Activated naive CD4-positive, alpha-beta T cell treated with anti-CD3 and anti-CD28 coated beads, Interleukin-2, amount 50 U/mL, for 72 hours (primary cell): Measurements from ENCODE around the gene CYS1. TPM values are rescaled to one million over a fixed set of nuclear protein-coding genes. Genes with fewer than 3 reads are reported as not detected.
"Not testable (repeated sequence)": the region's sequence is repeated elsewhere in the genome, so short reads cannot be mapped to it uniquely, and the experiment has no call there.

Source experiments
- ATAC-seq, 2 donors: fragments of 150-1000 bp; cut with Tn5 transposase; 2 replicates each; pipeline ENCODE4 v1.10.0; 2021; ENCODE audit warnings: mild to moderate bottlenecking in 2 of 2, moderate library complexity in 2 of 2
- DNase-seq, 2 donors: peaks; one replicate each; pipeline ENCODE4 v3.0.0; 2021 to 2022; ENCODE audit warnings: low spot score in 2 of 2
- H3K27ac Mint-ChIP-seq, 2 donors: one replicate each; pipeline ENCODE4 v1.8.0; 2022; ENCODE audit warnings: mild to moderate bottlenecking in 2 of 2, mixed read lengths in 2 of 2
- H3K36me3 Mint-ChIP-seq, 2 donors: one replicate each; pipeline ENCODE4 v1.8.0; 2022; ENCODE audit warnings: mixed read lengths in 2 of 2
- H3K9me3 Mint-ChIP-seq, 2 donors: one replicate each; pipeline ENCODE4 v1.8.0; 2022; ENCODE audit warnings: mixed read lengths in 2 of 2
- total RNA-seq, 2 donors: library from RNA; stranded (reverse); gene quantifications; one replicate each; pipeline ENCODE4 v1.2.3, GENCODE V29; 2022

The CYS1 gene
- total RNA-seq, 2 donors from 2014 or later = not detected

DNA sequence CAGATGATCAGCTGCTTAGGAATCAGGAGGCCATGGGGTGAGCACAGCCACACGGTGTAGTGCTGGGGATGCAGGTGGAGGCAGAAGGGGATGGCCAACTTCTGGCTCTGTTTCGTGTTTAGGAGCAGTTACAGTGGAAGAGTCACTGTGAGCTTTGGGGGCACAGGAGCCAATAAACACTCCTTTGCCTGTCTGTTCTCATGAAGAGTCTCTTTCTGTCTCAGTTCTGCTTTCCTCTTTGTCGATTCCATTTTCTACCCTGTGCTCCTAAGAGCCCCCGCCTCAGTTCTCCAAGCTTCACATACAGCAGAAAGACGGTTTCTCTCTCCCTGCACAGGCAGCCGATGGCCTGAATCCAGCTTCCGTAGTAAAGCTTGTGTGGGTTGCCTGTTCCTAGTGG, 21.3 kb upstream of the CYS1 start:
- DNase-seq (no peak), ATAC-seq (no peak)
- peaks cover 2% of the 10 kb centered on the region in 2 donors for H3K36me3 Mint-ChIP-seq
- H3K27ac Mint-ChIP-seq = peak overlapping the region in 1 of 2 donors; percentile 88
- H3K9me3 Mint-ChIP-seq = no peaks in the 10 kb centered on the region

DNA sequence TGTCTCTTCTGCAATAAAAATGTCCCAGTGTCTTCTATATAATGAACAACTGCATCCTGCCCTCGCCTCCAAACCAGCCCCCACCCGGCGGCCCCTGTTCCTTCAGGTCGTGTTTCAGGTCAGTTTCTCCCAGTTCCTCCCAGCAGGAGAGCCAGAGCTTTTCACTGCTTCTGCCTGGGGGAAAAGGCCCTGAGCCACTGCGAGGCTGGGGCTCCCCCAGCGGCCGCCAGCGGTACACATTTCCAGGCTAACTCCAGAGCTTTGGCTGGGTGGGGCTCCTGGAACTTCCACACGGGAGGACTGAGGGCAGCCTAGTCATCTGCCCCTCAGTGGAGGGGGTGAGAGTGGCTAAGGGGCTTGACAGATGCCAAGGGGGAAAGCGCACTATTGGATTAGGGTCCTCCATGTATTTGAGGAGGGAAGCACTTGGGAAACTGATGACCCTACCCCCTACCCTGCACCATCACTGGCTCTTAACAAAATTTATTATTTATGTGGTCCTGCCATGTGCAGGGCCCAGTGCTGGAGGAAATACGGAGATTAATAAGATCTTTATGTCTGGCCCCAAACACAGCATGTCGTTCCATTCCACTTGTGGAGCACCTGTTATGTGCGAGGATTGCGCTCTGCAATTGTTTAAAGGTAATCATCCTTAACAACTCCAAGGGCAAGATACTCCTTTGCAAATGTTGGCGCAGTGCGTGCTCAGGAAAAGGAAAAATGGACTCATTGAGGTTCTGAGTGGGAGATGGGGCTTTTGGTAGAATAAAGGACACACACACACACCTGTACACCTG, 17.3 kb upstream of the CYS1 start:
- H3K27ac Mint-ChIP-seq = no peak overlapping the region
- peaks cover under 1 to 2% of the 10 kb centered on the region in 2 donors for H3K9me3 Mint-ChIP-seq
- ATAC-seq (peak; percentile 71 to 84), DNase-seq (peak in 1 of 2 donors; percentile 37)
- peaks cover 3% of the 10 kb centered on the region in 2 donors for H3K36me3 Mint-ChIP-seq

GRCh38 chr2:10096641-10097040, 16.4 kb upstream of the CYS1 start:
- ATAC-seq (no peak), DNase-seq (no peak)
- no peak overlapping the region for H3K27ac Mint-ChIP-seq
- peaks cover 10 to 11% of the 10 kb centered on the region in 2 donors for H3K36me3 Mint-ChIP-seq
- H3K9me3 Mint-ChIP-seq = peaks cover 7 to 9% of the 10 kb centered on the region in 2 donors

GRCh38 chr2:10095175-10095574, 15.0 kb upstream of the CYS1 start:
- H3K9me3 Mint-ChIP-seq = peaks cover 7 to 9% of the 10 kb centered on the region in 2 donors
- DNase-seq (no peak), ATAC-seq (no peak)
- H3K27ac Mint-ChIP-seq = no peak overlapping the region
- H3K36me3 Mint-ChIP-seq = peaks cover 16% of the 10 kb centered on the region in 2 donors

GRCh38 chr2:10094271-10094814, 14.1 kb upstream of the CYS1 start:
- ATAC-seq (no peak), DNase-seq (no peak)
- H3K36me3 Mint-ChIP-seq = peaks cover 16% of the 10 kb centered on the region in 2 donors
- no peak overlapping the region for H3K27ac Mint-ChIP-seq
- H3K9me3 Mint-ChIP-seq = peaks cover 7 to 9% of the 10 kb centered on the region in 2 donors

- H3K9me3 Mint-ChIP-seq, ATAC-seq, DNase-seq, H3K27ac Mint-ChIP-seq: not testable (repeated sequence)
- H3K36me3 Mint-ChIP-seq = peaks cover 16% of the 10 kb centered on the region in 2 donors
Observed at GRCh38 chr2:10091889-10092244, 11.7 kb upstream of the CYS1 start.

- Mint-ChIP-seq H3K36me3 (peaks cover 16% of the 10 kb centered on the region in 2 donors), H3K27ac (no peak overlapping the region), H3K9me3 (peaks cover 7 to 9% of the 10 kb centered on the region in 2 donors)
- DNase-seq (no peak), ATAC-seq (peak in 1 of 2 donors; percentile 50)
Observed at GRCh38 chr2:10091182-10091888, 11.1 kb upstream of the CYS1 start.

- ATAC-seq (no peak), DNase-seq (no peak)
- H3K27ac Mint-ChIP-seq = no peak overlapping the region
- peaks cover 7 to 9% of the 10 kb centered on the region in 2 donors for H3K9me3 Mint-ChIP-seq
- peaks cover 16% of the 10 kb centered on the region in 2 donors for H3K36me3 Mint-ChIP-seq
Observed at GRCh38 chr2:10089565-10090190, 9.5 kb upstream of the CYS1 start.

DNA sequence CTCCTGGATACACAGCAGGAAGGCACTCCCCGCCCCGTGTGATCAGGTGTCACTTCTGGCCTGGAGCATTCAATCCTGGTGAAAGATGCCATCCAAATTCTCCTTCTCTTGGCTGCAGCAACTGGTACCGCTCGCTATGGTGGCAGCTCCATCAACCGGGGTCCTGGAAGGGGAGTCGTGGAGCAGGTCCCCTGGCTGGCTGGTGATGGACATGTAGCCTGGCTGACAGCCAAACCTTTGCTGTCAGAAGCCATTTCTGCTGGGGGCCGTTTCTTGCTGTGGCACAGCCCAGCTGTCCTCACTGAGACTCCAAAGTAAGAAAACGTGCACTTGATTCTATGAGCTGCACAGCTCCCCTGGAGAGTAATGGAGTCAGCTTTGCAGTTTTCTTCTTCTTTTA, 7.1 kb upstream of the CYS1 start:
- Mint-ChIP-seq H3K27ac (no peak overlapping the region), H3K9me3 (peaks cover 4 to 5% of the 10 kb centered on the region in 2 donors)
- no peak for DNase-seq

GRCh38 chr2:10086950-10087349, 6.7 kb upstream of the CYS1 start:
- DNase-seq = no peak
- Mint-ChIP-seq H3K9me3 (peaks cover under 1% of the 10 kb centered on the region in 2 donors), H3K27ac (no peak overlapping the region), H3K36me3 (peaks cover 7 to 8% of the 10 kb centered on the region in 2 donors)
- no peak for ATAC-seq

More for the DNA sequence above, 7.1 kb upstream of the CYS1 start:
- ATAC-seq = no peak
- peaks cover 12% of the 10 kb centered on the region in 2 donors for H3K36me3 Mint-ChIP-seq

GRCh38 chr2:10085668-10086059, 5.5 kb upstream of the CYS1 start:
- no peak for ATAC-seq
- Mint-ChIP-seq H3K27ac (no peak overlapping the region), H3K36me3 (peaks cover 0 to under 1% of the 10 kb centered on the region in 2 donors), H3K9me3 (no peaks in the 10 kb centered on the region)
- no peak for DNase-seq

DNA sequence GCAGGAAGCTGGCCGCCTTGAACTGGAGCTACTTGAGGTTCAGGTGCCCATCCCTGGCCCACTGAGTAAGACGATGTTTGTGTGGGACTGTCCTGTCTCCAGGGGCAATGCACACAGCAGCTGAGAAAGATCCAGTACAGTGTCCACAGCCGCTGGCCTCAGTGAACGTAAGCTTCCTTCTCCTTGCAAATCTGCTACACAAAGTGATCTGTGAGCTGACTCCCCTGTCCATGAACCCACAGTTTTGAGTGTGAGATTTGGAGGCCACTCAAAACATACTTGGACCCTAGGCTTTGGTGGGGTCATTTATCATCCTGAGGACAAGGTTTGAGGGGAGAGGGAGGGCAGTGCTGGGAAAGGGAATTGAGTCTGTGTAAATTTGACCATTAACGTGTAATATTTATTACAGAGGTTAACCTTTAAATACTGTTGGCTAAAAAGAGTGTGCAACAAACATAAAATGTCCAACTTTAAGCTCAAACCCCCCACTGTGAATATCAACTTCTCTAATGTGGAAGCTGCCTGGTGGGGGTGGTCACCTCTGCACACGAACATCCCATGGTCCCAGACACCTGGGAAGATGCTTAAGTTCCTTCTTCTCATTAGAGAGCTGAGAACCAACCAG, 4.9 kb upstream of the CYS1 start:
- DNase-seq (no peak), ATAC-seq (no peak)
- Mint-ChIP-seq H3K36me3 (no peaks in the 10 kb centered on the region), H3K9me3 (no peaks in the 10 kb centered on the region), H3K27ac (no peak overlapping the region)

DNA sequence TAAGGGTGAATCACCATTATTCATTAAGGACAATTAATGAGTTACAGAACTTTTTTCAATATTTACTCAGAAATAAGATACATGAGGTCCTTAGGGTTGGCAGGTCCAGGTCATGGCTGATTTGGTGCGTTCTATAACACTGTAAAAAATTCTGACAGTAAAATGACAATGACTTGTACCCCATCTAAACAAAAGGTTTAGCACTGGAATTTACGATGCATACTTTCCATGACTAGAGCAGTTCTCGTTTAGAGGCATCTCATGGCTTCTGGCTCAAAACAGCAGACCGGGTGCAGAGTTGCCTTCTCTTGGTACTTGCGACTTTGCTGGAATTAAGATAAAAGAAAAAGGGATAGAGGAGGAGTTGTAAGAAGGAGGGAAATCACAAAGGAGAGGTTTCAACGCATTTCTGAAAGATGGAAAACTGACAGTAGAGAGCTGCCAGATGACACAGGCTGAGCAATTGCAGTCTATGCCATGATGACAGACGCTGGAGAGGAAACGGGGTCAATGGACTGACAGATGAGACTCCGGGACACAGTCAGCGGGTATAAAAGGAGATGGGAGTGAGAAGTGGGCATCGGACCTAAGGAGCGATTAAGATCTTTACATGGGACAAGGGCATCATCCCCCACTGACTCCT, 4.1 kb upstream of the CYS1 start:
- no peaks in the 10 kb centered on the region for H3K36me3 Mint-ChIP-seq
- no peaks in the 10 kb centered on the region for H3K9me3 Mint-ChIP-seq
- ATAC-seq = no peak
- no peak for DNase-seq
- H3K27ac Mint-ChIP-seq = no peak overlapping the region

DNA sequence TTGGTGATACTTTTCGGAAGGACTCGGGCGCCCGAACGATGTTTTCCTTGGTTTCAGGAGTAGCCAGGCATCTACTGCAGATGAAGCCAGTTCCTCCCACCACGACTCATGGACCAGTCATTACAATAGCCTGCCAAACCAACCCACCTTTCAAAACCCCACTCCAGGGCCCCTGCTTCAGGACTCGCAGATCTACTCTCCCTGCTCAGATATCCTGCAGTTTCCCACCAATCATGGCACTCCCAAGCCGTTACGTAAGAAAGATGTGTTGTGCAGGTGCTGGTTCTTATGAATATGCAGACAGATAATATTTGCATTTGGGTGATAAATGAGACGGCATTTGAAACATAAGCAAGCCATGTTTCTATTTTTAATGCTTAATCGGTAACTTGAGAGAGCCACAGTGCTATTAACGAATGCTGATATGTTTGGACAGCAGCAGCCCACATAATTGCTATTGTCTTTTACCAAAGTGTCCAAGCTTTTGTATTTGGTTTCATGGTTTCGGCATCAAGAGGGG, 3.5 kb upstream of the CYS1 start:
- DNase-seq = no peak
- H3K36me3 Mint-ChIP-seq = peaks cover 0 to 4% of the 10 kb centered on the region in 2 donors
- no peaks in the 10 kb centered on the region for H3K9me3 Mint-ChIP-seq
- H3K27ac Mint-ChIP-seq = no peak overlapping the region
- peak in 1 of 2 donors; percentile 28 for ATAC-seq

DNA sequence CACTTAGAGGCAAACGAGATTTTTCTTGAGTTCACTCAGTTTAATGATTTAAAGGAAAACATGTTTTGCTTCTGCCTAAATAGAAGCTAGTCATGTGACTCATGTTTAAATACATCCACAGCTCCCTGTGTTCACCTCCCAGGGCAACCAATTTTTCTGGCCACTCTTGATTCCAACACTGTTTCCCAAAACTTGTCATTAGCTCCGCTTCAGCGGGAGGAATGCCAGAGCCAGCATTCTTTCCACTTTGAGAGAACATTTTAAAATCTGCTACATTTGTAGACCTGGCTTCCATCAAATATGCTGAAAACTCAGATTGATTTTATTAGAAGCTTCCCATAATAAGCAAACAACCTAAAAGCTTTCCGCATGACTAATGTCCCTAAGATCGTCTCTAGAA, 2.8 kb upstream of the CYS1 start:
- Mint-ChIP-seq H3K36me3 (peaks cover 0 to 4% of the 10 kb centered on the region in 2 donors), H3K27ac (no peak overlapping the region), H3K9me3 (no peaks in the 10 kb centered on the region)
- ATAC-seq (no peak), DNase-seq (no peak)
